ENCODE measurements around the gene RAB20.

The RAB20 gene

GRCh38 chr13:110582421-110582954 lies 21.0 kb upstream of the RAB20 start:
- no peak for TF ChIP-seq CTCF (IDR thresholded peaks at IDR 0.05; ENCODE audit: insufficient read depth, missing control alignments)
- FAIRE-seq = no peak
- no peak for DNase-seq (ENCODE audit: insufficient read length, low spot score)

- DNase-seq (ENCODE audit: insufficient read length, low spot score) (no peak), FAIRE-seq (no peak)
- TF ChIP-seq CTCF (IDR thresholded peaks at IDR 0.05; ENCODE audit: insufficient read depth, missing control alignments) = no peak
Measured at GRCh38 chr13:110581506-110582185, 20.1 kb upstream of the RAB20 start.

- TF ChIP-seq CTCF (IDR thresholded peaks at IDR 0.05; ENCODE audit: insufficient read depth, missing control alignments) = no peak
- FAIRE-seq = no peak
- no peak for DNase-seq (ENCODE audit: insufficient read length, low spot score)
Measured at GRCh38 chr13:110580800-110581199, 19.3 kb upstream of the RAB20 start.

GRCh38 chr13:110578363-110578762 lies 16.8 kb upstream of the RAB20 start:
- TF ChIP-seq CTCF (IDR thresholded peaks at IDR 0.05; ENCODE audit: insufficient read depth, missing control alignments) = no peak
- DNase-seq (ENCODE audit: insufficient read length, low spot score) (no peak), FAIRE-seq (no peak)

GRCh38 chr13:110576736-110577476 lies 15.4 kb upstream of the RAB20 start:
- no peak for DNase-seq (ENCODE audit: insufficient read length, low spot score)
- no peak for TF ChIP-seq CTCF (IDR thresholded peaks at IDR 0.05; ENCODE audit: insufficient read depth, missing control alignments)
- FAIRE-seq = no peak

GRCh38 chr13:110576070-110576394 lies 14.5 kb upstream of the RAB20 start:
- no peak for TF ChIP-seq CTCF (IDR thresholded peaks at IDR 0.05; ENCODE audit: insufficient read depth, missing control alignments)
- DNase-seq (ENCODE audit: insufficient read length, low spot score) = no peak
- no peak for FAIRE-seq
